GM23338 (cell line): Measurements from ENCODE around the gene ADAM10.

Experiments used
- CREB1 ChIP-seq: fragments of 250-450 bp; sonication (Bioruptor Pico); IDR thresholded peaks from 2 replicates; pipeline ENCODE4 v1.5.0; 2020; ENCODE audit warnings: low read depth, mild to moderate bottlenecking, moderate library complexity
- CTCF ChIP-seq, 2 experiments: fragments of 200-600 bp in 1 of 2; sonication (generic) in 1 of 2; conservative IDR thresholded peaks; 2 replicates each; pipeline versions ENCODE4 v1.5.1 to v1.6.1; 2016 to 2017; ENCODE audit warnings: antibody characterized with exemption in 2 of 2, low read depth in 2 of 2, mild to moderate bottlenecking in 2 of 2, moderate library complexity in 1 of 2
- JUNB ChIP-seq: IDR thresholded peaks from one replicate; pipeline ENCODE4 v1.6.1; 2016; ENCODE audit warnings: antibody characterized with exemption; ENCODE audit not compliant: unreplicated experiment
- POLR2AphosphoS5 ChIP-seq: IDR thresholded peaks from 2 replicates; pipeline ENCODE4 v1.6.1; 2016; ENCODE audit warnings: antibody characterized with exemption, low read depth
- REST ChIP-seq: IDR thresholded peaks from one replicate; pipeline ENCODE4 v1.6.1; 2018; ENCODE audit warnings: antibody characterized with exemption; ENCODE audit not compliant: unreplicated experiment
- STAT1 ChIP-seq: IDR thresholded peaks from one replicate; pipeline ENCODE4 v1.6.1; 2016; ENCODE audit warnings: antibody characterized with exemption; ENCODE audit not compliant: unreplicated experiment
- ZNF114 ChIP-seq: fragments of 250-450 bp; sonication (Bioruptor Pico); IDR thresholded peaks from 2 replicates; pipeline ENCODE4 v1.5.0; 2020; ENCODE audit warnings: mild to moderate bottlenecking, moderate library complexity
- ZNF331 ChIP-seq: fragments of 250-450 bp; sonication (Bioruptor Pico); IDR thresholded peaks from 2 replicates; pipeline ENCODE4 v1.5.0; 2020; ENCODE audit warnings: low read depth, mild to moderate bottlenecking, moderate library complexity

- no peak for TF ChIP-seq CTCF (conservative IDR thresholded peaks at IDR 0.05; ENCODE audit: low read depth in 2 of 2)
- TF ChIP-seq ZNF114 (CRISPR knock-in tag) = no peak
- no peak for TF ChIP-seq JUNB
- TF ChIP-seq POLR2AphosphoS5 = no peak
- no peak for TF ChIP-seq ZNF331 (CRISPR knock-in tag)
- no peak for TF ChIP-seq CREB1
- TF ChIP-seq STAT1 = no peak
- TF ChIP-seq REST = no peak
Observed at GRCh38 chr15:58682234-58682633, 67.3 kb downstream of the ADAM10 start.
